HCT116 (cell line): Measurements from ENCODE around the gene ZNF462. TPM values are rescaled to one million over a fixed set of nuclear protein-coding genes. Genes with fewer than 3 reads are reported as not detected.

Experiments
- ATAC-seq: fragments of 200-7000 bp; cut with Tn5 transposase; 2 replicates; pipeline ENCODE4 v1.9.1; 2020; ENCODE audit warnings: mild to moderate bottlenecking, moderate library complexity
- BruUV-seq: library from RNA; stranded (reverse); fragments of 400-500 nt; replicated peaks from 2 replicates; lab custom pipeline; 2021; lab: Mats Ljungman, UMichigan
- CTCF ChIA-PET: fragments of 300-600 bp; sonication (Branson Sonifier 250); formaldehyde crosslinking; loops from one replicate; lab custom pipeline; 2021; ENCODE audit warnings: antibody characterized with exemption; lab: Charles Lee
- POLR2A ChIA-PET: fragments of 300-600, 350-600 bp; sonication (Branson Sonifier 250); formaldehyde crosslinking; loops from one replicate; lab custom pipeline; 2021; ENCODE audit warnings: antibody characterized with exemption; lab: Charles Lee
- RAD21 ChIA-PET, 2 experiments: fragments of 300-600 bp; sonication (Branson Sonifier 250); formaldehyde crosslinking; loops; one replicate each; lab custom pipeline; 2023; ENCODE audit warnings: low total read pairs in 2 of 2; ENCODE audit not compliant: uncharacterized antibody in 2 of 2, unreplicated experiment in 2 of 2, low non-redundant PET in 1 of 2; lab: Charles Lee
- DNase-seq: peaks from one replicate; pipeline ENCODE4 v3.0.0-alpha.2; 2010; ENCODE audit warnings: low read depth, low spot score
- H2AFZ ChIP-seq: fragments of 200-600 bp; shearing (Covaris generic), sonication (generic); 2 replicates; pipeline ENCODE4 v1.6.1; 2017; ENCODE audit warnings: low read depth, mixed run types, mixed read lengths, antibody characterized with exemption, low read length; ENCODE audit not compliant: poor library complexity, severe bottlenecking
- H3K27ac ChIP-seq: 2 replicates; pipeline ENCODE4 v1.5.1; 2012; ENCODE audit warnings: low read depth, low read length
- H3K27me3 ChIP-seq: fragments of 200-600 bp; sonication (generic); 2 replicates; pipeline ENCODE4 v1.6.1; 2016; ENCODE audit warnings: mixed run types, low read length, mixed read lengths; ENCODE audit not compliant: insufficient read depth
- H3K36me3 ChIP-seq, 2 experiments: fragments of 200-500 bp in 1 of 2; fragments of 200-600 bp in 1 of 2; sonication (Bioruptor generic) in 1 of 2; sonication (generic) in 1 of 2; 2 replicates each; pipeline versions ENCODE4 v1.5.1 to v1.6.1; 2014 to 2016; ENCODE audit warnings: low read length in 2 of 2, inconsistent platforms in 1 of 2, mixed read lengths in 1 of 2, mixed run types in 1 of 2; ENCODE audit not compliant: insufficient read depth in 2 of 2, control insufficient read depth in 1 of 2
- H3K4me1 ChIP-seq, 2 experiments: fragments of 200-600 bp in 1 of 2; sonication (generic) in 1 of 2; 2 replicates each; pipeline versions ENCODE4 v1.5.1 to v1.6.1; 2012 to 2017; ENCODE audit warnings: low read length in 2 of 2, inconsistent platforms in 1 of 2, mild to moderate bottlenecking in 1 of 2, mixed read lengths in 1 of 2, mixed run types in 1 of 2, moderate library complexity in 1 of 2; ENCODE audit not compliant: insufficient read depth in 2 of 2, control insufficient read depth in 1 of 2
- H3K4me2 ChIP-seq: fragments of 200-600 bp; sonication (generic); 2 replicates; pipeline ENCODE4 v1.6.1; 2017; ENCODE audit warnings: mixed run types, low read length, mixed read lengths
- H3K4me3 ChIP-seq, 2 experiments: fragments of 200-600 bp in 1 of 2; sonication (generic) in 1 of 2; replicated peaks in 1 of 2; 2 replicates each; pipeline ENCODE4 v1.5.1; 2011 to 2016; ENCODE audit warnings: low read length in 2 of 2, control low read depth in 1 of 2, low read depth in 1 of 2, mild to moderate bottlenecking in 1 of 2, mixed read lengths in 1 of 2, mixed run types in 1 of 2
- H3K79me2 ChIP-seq: fragments of 200-600 bp; sonication (generic); 2 replicates; pipeline ENCODE4 v1.6.1; 2017; ENCODE audit warnings: mild to moderate bottlenecking, mixed run types, low read length, moderate library complexity, mixed read lengths; ENCODE audit not compliant: insufficient read depth
- H3K9ac ChIP-seq: fragments of 200-600 bp; sonication (generic); 2 replicates; pipeline ENCODE4 v1.6.1; 2016; ENCODE audit warnings: low read length, mixed read lengths
- H3K9me2 ChIP-seq: fragments of 200-600 bp; sonication (generic), shearing (Covaris generic); 2 replicates; pipeline ENCODE4 v1.6.1; 2017; ENCODE audit warnings: mixed run types, mild to moderate bottlenecking, moderate library complexity; ENCODE audit not compliant: insufficient read depth
- H3K9me3 ChIP-seq, 2 experiments: fragments of 200-500 bp in 1 of 2; fragments of 200-600 bp in 1 of 2; sonication (Bioruptor generic) in 1 of 2; sonication (generic) in 1 of 2; 2 replicates each; pipeline ENCODE4 v1.6.1; 2014 to 2017; ENCODE audit warnings: low read length in 2 of 2, mixed read lengths in 2 of 2, inconsistent platforms in 1 of 2, low read depth in 1 of 2, mild to moderate bottlenecking in 1 of 2, mixed run types in 1 of 2, moderate library complexity in 1 of 2; ENCODE audit not compliant: control insufficient read depth in 1 of 2, insufficient read depth in 1 of 2
- H4K20me1 ChIP-seq: fragments of 200-600 bp; sonication (generic), shearing (Covaris generic); 2 replicates; pipeline ENCODE4 v1.6.1; 2017; ENCODE audit warnings: mixed run types, mild to moderate bottlenecking, moderate library complexity; ENCODE audit not compliant: insufficient read depth
- CBX3 ChIP-seq: IDR thresholded peaks from 2 replicates; pipeline ENCODE4 v1.6.1; 2012; ENCODE audit warnings: low read depth
- CEBPB ChIP-seq: IDR thresholded peaks from 2 replicates; pipeline ENCODE4 v1.6.1; 2012; ENCODE audit warnings: low read depth
- EZH2 ChIP-seq: fragments of 200-600 bp; sonication (generic); IDR thresholded peaks from 2 replicates; pipeline ENCODE4 v1.6.1; 2017; ENCODE audit warnings: antibody characterized with exemption, mixed run types
- EZH2phosphoT487 ChIP-seq: fragments of 200-600 bp; IDR thresholded peaks from 2 replicates; pipeline ENCODE4 v1.6.1; 2018; ENCODE audit warnings: antibody characterized with exemption, borderline replicate concordance
- JUND ChIP-seq: IDR thresholded peaks from 2 replicates; pipeline ENCODE4 v1.6.1; 2012
- POLR2A ChIP-seq: IDR thresholded peaks from 2 replicates; pipeline ENCODE4 v1.7.0; 2011; ENCODE audit warnings: borderline replicate concordance; ENCODE audit not compliant: insufficient read depth, insufficient read length; ENCODE audit errors: extremely low read depth
- POLR2AphosphoS5 ChIP-seq: IDR thresholded peaks from 2 replicates; pipeline ENCODE4 v1.6.1; 2011; ENCODE audit warnings: mild to moderate bottlenecking, low read depth, low read length, moderate library complexity
- RAD21 ChIP-seq: IDR thresholded peaks from 2 replicates; pipeline ENCODE4 v1.6.1; 2012; ENCODE audit warnings: low read depth, mild to moderate bottlenecking
- YY1 ChIP-seq: IDR thresholded peaks from 2 replicates; pipeline ENCODE4 v1.6.1; 2011; ENCODE audit warnings: low read length, low read depth, moderate library complexity, mild to moderate bottlenecking; ENCODE audit not compliant: insufficient replicate concordance; ENCODE audit errors: extremely low read depth
- intact Hi-C: fragments of 100-400 bp; cut with micrococcal nuclease; formaldehyde crosslinking; loops from 2 replicates; pipeline ENCODE4 v1.10.0; 2022
- total RNA-seq: library from RNA; stranded (reverse); gene quantifications from one replicate; pipeline ENCODE4 v1.2.1, GENCODE V29; 2021; ENCODE audit not compliant: unreplicated experiment
- TF ChIP-seq, protein P1 (sequence below): IDR thresholded peaks from 2 replicates; pipeline ENCODE4 v1.6.1; 2012
- TF ChIP-seq, protein P2 (sequence below), 3 experiments: fragments of 200-600 bp in 1 of 3; sonication (generic) in 1 of 3; IDR thresholded peaks in 2 of 3; conservative IDR thresholded peaks in 1 of 3; 2 replicates each; pipeline ENCODE4 v1.5.1; 2012 to 2017; ENCODE audit warnings: low read depth in 2 of 3, low read length in 2 of 3, antibody characterized with exemption in 1 of 3, borderline replicate concordance in 1 of 3, control low read depth in 1 of 3, mild to moderate bottlenecking in 1 of 3, mixed read lengths in 1 of 3, mixed run types in 1 of 3, moderate library complexity in 1 of 3; ENCODE audit not compliant: insufficient read depth in 1 of 3
- TF ChIP-seq, protein P3 (sequence below): IDR thresholded peaks from 2 replicates; pipeline ENCODE4 v1.6.1; 2011; ENCODE audit warnings: mild to moderate bottlenecking, low read length, moderate library complexity; ENCODE audit not compliant: insufficient replicate concordance; ENCODE audit errors: extremely low read depth
- TF ChIP-seq, protein P4 (sequence below): IDR thresholded peaks from 2 replicates; pipeline ENCODE4 v1.6.1; 2012; ENCODE audit warnings: low read depth

ZNF462 gene
- total RNA-seq, 1 experiment from 2014 or later: 18.1 TPM

DNA sequence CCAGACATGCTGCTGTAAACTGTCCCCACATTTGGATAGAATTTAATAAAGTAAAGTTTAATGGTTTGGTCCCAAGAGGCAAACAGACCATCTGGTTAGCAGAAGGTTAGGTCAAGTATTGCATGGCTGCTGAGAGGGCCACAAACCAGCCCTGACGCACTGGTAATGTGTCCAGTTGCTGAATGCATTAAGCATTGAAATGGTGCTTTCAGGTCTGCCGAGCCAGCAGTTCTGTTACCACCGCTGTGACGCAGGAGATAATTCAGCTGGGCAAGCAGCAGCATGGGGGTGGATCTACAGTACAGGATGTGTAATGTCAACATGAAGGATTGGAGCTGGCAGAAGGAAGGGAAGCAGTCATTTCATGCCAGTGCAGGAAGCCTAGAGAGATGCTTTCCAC lies 16.0 kb downstream of the ZNF462 start:
- H3K36me3 ChIP-seq: no peaks in the 10 kb centered on the region
- intact Hi-C loops: no loop called here

More for the DNA sequence above, 16.0 kb downstream of the ZNF462 start:
- POLR2A ChIA-PET: no interaction called here
- Histone ChIP-seq H3K4me2 (no peak overlapping the region), H4K20me1 (no peaks in the 10 kb centered on the region), H3K9ac (no peak overlapping the region), H3K4me3 (no peak overlapping the region), H3K9me2 (no peaks in the 10 kb centered on the region), H3K27ac (no peak overlapping the region), H3K27me3 (no peaks in the 10 kb centered on the region), H3K9me3 (no peaks in the 10 kb centered on the region), H3K4me1 (no peaks in the 10 kb centered on the region), H2AFZ (no peak overlapping the region), H3K79me2 (peaks cover 7% of the 10 kb centered on the region)
- no TSS peak for BruUV-seq
- TF ChIP-seq, protein P1, sequence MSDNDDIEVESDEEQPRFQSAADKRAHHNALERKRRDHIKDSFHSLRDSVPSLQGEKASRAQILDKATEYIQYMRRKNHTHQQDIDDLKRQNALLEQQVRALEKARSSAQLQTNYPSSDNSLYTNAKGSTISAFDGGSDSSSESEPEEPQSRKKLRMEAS: no peak
- TF ChIP-seq POLR2AphosphoS5: no peak
- TF ChIP-seq, protein P2, sequence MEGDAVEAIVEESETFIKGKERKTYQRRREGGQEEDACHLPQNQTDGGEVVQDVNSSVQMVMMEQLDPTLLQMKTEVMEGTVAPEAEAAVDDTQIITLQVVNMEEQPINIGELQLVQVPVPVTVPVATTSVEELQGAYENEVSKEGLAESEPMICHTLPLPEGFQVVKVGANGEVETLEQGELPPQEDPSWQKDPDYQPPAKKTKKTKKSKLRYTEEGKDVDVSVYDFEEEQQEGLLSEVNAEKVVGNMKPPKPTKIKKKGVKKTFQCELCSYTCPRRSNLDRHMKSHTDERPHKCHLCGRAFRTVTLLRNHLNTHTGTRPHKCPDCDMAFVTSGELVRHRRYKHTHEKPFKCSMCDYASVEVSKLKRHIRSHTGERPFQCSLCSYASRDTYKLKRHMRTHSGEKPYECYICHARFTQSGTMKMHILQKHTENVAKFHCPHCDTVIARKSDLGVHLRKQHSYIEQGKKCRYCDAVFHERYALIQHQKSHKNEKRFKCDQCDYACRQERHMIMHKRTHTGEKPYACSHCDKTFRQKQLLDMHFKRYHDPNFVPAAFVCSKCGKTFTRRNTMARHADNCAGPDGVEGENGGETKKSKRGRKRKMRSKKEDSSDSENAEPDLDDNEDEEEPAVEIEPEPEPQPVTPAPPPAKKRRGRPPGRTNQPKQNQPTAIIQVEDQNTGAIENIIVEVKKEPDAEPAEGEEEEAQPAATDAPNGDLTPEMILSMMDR (IDR thresholded peaks at IDR 0.05 in 2 of 3, conservative IDR thresholded peaks at IDR 0.05 in 1 of 3; ENCODE audit: borderline replicate concordance in 1 of 3, insufficient read depth in 1 of 3, low read depth in 2 of 3, low read length in 2 of 3): no peak
- no peak for TF ChIP-seq CEBPB
- TF ChIP-seq POLR2A: no peak
- TF ChIP-seq YY1: no peak
- TF ChIP-seq EZH2phosphoT487: no peak
- TF ChIP-seq EZH2: no peak
- TF ChIP-seq, protein P3, sequence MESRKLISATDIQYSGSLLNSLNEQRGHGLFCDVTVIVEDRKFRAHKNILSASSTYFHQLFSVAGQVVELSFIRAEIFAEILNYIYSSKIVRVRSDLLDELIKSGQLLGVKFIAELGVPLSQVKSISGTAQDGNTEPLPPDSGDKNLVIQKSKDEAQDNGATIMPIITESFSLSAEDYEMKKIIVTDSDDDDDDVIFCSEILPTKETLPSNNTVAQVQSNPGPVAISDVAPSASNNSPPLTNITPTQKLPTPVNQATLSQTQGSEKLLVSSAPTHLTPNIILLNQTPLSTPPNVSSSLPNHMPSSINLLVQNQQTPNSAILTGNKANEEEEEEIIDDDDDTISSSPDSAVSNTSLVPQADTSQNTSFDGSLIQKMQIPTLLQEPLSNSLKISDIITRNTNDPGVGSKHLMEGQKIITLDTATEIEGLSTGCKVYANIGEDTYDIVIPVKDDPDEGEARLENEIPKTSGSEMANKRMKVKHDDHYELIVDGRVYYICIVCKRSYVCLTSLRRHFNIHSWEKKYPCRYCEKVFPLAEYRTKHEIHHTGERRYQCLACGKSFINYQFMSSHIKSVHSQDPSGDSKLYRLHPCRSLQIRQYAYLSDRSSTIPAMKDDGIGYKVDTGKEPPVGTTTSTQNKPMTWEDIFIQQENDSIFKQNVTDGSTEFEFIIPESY: no peak
- TF ChIP-seq CBX3: no peak
- TF ChIP-seq, protein P4, sequence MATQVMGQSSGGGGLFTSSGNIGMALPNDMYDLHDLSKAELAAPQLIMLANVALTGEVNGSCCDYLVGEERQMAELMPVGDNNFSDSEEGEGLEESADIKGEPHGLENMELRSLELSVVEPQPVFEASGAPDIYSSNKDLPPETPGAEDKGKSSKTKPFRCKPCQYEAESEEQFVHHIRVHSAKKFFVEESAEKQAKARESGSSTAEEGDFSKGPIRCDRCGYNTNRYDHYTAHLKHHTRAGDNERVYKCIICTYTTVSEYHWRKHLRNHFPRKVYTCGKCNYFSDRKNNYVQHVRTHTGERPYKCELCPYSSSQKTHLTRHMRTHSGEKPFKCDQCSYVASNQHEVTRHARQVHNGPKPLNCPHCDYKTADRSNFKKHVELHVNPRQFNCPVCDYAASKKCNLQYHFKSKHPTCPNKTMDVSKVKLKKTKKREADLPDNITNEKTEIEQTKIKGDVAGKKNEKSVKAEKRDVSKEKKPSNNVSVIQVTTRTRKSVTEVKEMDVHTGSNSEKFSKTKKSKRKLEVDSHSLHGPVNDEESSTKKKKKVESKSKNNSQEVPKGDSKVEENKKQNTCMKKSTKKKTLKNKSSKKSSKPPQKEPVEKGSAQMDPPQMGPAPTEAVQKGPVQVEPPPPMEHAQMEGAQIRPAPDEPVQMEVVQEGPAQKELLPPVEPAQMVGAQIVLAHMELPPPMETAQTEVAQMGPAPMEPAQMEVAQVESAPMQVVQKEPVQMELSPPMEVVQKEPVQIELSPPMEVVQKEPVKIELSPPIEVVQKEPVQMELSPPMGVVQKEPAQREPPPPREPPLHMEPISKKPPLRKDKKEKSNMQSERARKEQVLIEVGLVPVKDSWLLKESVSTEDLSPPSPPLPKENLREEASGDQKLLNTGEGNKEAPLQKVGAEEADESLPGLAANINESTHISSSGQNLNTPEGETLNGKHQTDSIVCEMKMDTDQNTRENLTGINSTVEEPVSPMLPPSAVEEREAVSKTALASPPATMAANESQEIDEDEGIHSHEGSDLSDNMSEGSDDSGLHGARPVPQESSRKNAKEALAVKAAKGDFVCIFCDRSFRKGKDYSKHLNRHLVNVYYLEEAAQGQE: no peak
- no peak for TF ChIP-seq JUND
- TF ChIP-seq RAD21: no peak
- RAD21 ChIA-PET: no interaction called here
- DNase-seq: no peak
- CTCF ChIA-PET: no interaction called here
- ATAC-seq: no peak
